ENCODE measurements around the gene RPL39L.

GRCh38 chr3:187074846-187075245, 64.5 kb downstream of the RPL39L start:
- TF ChIP-seq, protein P1, sequence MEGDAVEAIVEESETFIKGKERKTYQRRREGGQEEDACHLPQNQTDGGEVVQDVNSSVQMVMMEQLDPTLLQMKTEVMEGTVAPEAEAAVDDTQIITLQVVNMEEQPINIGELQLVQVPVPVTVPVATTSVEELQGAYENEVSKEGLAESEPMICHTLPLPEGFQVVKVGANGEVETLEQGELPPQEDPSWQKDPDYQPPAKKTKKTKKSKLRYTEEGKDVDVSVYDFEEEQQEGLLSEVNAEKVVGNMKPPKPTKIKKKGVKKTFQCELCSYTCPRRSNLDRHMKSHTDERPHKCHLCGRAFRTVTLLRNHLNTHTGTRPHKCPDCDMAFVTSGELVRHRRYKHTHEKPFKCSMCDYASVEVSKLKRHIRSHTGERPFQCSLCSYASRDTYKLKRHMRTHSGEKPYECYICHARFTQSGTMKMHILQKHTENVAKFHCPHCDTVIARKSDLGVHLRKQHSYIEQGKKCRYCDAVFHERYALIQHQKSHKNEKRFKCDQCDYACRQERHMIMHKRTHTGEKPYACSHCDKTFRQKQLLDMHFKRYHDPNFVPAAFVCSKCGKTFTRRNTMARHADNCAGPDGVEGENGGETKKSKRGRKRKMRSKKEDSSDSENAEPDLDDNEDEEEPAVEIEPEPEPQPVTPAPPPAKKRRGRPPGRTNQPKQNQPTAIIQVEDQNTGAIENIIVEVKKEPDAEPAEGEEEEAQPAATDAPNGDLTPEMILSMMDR (IDR thresholded peaks at IDR 0.05), result no peak
- TF ChIP-seq POLR2A (IDR thresholded peaks at IDR 0.05) (no peak), EP300 (IDR thresholded peaks at IDR 0.05) (no peak)
